GM19035 (cell line): ENCODE data around the gene AOPEP.

Source experiments
- ATAC-seq: cut with Tn5 transposase; IDR thresholded peaks from one replicate; pipeline ENCODE4 v1.9.1; 2021; ENCODE audit not compliant: unreplicated experiment

AOPEP gene

DNA sequence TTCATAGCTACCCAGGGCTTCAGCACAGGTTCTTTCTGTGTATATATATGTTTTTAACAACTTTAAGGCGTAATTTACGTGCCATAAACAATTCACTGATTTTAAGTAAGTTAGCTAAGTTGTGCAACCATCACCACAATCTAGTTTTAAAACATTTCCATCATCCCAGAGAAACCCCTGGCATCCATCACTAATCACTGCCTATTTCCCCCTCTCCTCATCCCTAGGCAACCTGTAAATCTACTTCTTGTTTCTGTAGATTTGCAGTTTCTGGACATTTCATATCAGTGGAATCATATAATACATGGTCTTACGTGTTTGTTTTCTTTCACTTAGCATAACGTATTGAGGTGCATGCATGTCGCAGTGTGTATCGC lies 299.6 kb downstream of the AOPEP start:
- ATAC-seq, result no peak

DNA sequence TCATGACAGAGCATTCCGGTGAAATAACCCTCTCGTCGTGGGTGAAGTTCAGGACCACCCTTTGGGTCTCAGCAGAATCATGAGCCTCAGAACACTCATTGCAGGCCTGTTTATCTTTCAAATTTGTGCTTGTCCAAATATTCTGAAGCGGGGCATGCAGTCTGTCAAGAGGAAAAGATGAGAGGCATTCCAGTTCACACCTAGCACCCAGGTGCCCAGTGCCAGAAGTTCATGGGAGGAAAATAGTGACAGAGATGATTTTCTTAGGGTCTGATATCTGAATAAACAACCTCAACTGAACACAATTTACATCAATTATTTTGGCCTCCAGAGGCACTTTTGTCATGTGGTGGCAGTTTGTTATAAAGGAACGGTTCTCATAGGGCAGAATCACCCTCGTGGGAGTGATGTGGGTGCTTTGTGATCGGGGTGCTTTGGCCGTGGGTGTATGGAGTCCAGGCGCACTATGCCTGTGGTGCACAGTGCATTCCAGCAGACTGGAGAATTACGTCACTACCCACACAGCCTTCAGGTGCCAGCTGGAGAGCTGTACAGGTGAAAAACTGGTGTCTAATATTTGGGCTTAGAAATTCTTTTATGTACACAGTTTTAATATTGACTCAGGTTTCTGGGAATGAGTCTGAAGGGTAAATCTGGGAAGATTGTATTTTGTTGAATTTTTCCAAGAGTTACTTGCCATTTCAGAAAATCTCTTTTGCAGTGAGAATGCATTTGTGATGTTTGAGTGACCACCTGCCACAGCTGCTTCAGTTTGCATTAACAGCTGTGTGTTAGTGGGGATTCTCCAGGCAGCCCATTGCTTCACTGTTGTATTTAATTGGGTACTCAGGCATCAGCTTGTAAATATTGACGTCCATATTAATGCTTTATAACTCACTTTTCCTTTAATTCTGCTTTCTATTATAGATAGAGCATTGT lies 301.7 kb downstream of the AOPEP start:
- no peak for ATAC-seq

DNA sequence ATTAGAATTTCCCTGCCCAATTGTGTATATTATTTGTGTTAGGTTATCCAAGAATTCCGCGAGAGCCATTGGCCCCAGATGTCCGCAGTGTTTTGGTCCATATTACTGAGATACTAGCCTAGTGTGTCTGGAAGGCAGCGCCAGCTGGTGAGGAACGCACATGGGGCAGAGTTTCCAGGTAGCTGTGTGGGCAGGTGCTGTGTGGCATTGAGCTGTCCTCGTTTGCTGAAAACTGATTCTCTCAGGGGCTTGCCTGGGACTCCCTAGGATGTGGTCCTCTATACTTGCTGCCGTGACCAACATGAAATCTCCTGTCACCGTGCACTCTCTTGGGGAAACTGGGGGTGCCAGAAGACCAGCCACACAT lies 302.3 kb downstream of the AOPEP start:
- no peak for ATAC-seq

DNA sequence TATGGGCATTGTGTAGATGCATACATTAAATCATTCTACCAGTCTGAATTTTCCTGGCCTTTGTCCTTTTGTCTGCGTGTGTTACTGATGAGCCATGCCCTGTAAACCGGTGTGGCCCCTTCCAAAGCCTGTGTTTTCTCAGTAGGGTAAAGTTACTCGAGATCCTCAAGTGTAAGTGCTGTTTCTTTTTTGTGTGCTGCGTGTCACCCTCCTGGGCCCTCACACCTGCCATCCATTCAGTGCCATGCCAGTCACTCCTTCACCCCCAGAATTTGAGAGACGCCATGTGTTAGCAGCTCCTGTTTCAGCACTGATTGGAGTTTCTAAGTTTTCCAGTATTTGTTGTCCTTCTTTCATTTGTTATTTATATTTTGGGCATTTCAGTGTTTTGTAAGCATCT lies 302.8 kb downstream of the AOPEP start:
- ATAC-seq, result no peak

DNA sequence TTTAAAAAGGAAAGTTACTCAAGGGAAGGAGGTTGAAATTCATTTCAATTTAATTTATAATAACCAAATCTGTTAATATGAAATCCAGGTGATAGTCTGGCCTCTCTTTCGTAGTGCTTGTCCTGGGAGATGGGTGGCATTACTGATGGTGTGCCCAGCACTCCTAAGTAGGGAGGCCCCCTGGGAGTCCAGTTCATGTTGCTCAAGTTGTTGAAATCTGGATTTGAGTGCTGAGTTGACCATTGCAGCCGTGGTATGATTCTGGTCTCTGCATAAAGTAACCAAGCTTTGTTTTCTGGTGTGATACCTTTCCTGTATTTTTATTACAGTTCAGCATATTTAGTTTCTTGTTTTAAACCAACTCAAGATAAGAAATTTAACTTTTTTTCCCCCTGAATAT lies 303.2 kb downstream of the AOPEP start:
- ATAC-seq, result no peak

DNA sequence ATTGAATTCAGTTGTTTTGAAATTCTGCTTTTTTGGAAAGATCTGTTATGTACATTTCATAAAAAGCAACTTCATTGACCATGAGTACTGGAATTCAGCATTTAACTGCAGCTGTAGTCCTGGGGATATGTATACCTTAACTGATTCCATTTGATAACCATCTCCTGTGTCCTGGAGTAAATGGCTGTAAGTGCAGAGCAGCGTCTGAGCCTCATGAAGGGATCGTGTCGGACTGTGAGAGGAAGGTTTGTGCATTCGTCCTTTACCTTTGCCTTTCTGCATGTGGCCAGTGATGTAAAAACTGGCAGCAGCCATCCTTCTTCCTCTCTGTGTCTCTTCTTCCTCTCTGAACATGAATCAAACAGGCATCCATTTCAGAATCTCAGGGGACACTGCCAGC lies 303.8 kb downstream of the AOPEP start:
- ATAC-seq, result no peak

DNA sequence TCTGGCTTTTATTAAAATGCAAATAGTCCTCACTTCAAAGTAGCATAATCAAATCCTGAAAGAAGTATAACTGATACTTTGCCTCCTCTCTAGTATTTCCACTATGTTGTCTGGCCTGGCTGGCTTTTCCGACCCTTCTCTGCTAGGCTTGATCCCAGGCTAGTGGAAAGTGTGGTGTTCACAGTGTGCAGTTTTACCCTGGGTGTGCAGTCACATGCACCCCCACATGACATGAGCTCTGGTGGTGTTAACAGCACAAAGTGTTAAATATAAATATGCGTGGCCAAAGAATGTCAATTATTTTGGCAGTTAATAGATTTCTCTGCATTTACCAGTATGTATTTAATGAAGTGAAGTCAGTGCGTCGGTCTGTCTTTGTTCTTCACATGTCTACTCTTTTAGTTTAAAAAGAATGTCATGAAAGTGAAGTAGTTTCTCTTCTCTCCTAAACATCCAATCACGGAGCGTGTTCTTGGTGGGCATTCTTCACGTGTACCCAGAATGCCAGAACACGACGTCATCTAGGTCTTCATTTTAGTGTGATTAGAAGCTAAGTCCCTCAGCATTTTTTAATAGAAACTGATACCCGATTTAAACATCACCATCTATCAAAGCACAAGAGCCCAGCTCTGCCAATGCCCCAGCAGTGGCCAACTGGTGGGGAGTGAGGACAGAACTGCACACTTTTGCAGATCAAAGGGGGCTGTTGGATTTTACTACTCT lies 304.6 kb downstream of the AOPEP start:
- no peak for ATAC-seq

DNA sequence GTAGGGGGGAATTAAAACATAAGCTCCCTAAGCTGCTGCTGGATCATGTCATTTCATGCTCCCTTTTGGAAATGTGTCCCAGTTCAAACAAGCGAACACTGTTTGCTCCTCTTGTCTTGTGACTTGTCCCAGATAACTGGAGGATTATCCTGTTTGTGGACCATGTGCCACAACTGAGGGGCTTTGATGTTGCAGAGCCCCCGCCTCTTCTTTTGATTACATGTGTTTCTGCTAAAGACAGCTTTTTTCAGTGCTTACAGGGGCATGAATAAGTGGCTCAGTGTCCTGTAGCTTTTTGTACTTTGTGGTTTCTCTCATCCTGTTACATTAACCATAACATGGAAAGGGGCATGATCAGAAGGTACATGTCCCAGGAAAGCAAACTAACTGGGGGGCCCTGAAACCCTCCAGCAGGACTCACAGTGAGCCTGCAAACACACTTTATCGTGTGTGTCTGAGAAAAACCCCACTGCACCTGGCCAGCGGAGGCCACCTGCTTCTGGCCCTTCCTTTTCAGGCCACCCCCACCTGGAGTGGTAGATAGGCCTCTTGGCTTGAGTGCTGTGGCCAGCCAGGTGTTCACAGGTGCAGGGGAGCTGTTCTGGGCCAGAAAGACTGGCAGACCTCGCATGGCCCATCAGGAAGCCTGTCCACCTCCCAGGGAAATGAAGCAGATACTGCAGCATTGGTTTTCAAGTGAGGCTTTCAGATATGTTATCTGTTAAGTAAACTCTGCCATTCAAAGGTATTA lies 305.4 kb downstream of the AOPEP start:
- no peak for ATAC-seq

DNA sequence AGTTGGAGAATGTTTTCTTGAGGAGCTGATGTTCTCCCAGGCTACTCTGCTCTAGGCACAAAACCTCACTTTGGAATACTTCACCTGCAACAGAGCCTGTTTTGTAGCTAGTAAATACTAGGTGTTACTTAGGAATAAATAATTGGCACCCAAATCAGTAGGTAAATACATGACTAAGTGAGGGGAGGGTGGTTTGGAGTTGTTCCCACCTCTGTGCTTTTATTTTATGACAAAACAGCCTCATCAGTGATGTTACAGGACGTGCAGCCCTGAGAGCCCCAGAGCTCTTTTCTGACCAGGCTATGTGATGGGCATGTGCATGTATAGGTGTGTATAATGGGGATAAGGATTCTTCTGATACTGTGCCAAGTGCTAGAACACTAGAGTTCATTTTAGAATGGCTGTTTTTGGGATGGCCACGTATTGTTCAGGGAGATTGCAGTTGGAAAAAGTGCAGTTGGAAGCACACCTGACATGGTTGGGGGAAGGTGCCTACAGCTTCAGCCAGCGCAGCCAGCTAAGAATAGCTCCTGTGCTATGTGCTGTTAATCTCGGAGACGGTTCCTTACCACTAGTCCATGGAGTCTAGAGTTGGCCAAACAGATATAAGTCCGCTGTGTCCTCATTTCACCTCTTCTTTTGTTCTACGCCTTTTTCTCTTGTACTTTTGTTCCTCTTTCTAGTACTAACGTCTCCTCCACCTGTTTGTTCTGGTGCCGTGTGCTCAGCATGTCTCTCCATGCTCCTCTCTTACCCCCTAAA lies 306.3 kb downstream of the AOPEP start:
- ATAC-seq, result no peak

DNA sequence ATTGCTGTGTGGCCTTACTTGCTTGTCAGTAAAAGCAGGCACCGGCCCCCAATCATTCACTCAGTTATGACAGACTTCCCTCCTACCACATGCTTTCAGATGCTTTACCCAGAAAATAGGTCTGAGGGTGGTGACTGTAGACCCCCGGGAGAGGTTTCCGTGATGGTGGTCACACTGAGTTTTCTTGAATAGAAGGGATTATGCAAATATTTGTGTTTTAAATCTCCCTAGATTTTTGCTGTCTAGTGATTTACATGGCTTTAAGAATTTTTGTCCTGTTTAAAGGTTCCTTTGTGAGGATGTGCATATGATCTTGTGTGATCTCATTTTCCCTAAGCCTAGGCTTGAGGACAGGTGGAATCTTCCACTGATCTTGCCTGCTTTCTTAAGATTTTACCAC lies 309.3 kb downstream of the AOPEP start:
- no peak for ATAC-seq

DNA sequence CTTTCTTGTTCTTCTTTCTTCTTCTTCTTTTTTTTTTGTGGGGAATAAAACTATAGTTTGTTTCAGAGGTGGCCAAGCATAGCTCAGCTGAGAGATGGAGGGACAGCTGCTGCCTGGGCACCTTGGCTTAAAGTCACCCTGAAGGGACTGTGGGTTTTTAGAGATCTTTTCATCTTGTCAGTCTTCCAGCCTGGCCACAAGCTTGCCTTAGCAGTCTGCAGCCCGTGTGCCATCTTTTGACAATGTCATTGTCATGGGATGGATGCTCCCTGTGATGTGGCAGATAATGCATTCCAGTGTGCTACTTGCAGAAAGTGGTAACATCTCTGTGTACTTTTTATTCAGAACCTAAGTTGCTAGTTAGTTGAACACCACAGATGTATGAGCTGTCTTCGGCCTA lies 310.2 kb downstream of the AOPEP start:
- ATAC-seq, result no peak

DNA sequence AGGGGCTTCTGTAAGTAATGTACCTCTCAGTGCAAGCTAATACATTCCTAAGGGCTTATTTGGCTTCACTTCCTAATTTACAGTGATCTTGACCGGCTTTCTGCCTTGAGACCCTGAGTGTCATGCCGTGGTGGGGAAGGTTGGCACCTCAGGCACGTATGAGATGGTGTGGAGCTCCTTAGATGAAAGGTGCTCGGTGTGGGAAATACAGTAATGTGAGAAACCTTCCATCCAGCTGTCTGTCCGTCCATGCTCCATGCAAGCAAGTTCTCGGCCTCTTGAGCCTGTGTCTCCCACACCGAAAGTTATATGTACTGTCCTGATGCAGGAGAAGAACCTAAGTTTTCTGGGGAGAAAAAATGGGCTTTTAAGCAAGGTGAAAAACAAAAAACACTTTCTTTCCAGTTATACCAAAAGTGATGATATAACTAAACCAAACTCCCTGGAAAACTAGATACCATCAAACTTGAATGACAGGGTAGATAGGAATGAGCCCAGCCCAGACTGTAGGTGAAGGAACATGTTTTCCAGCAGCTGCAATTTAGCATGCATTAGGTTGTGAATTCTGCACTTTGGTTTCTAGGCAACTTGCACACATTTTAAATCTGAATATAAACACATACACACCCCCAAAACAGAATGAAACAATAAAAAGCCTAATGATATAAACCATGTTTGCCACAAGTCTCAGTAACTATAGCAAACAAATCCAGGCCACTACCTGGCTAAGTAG lies 311.5 kb downstream of the AOPEP start:
- no peak for ATAC-seq

DNA sequence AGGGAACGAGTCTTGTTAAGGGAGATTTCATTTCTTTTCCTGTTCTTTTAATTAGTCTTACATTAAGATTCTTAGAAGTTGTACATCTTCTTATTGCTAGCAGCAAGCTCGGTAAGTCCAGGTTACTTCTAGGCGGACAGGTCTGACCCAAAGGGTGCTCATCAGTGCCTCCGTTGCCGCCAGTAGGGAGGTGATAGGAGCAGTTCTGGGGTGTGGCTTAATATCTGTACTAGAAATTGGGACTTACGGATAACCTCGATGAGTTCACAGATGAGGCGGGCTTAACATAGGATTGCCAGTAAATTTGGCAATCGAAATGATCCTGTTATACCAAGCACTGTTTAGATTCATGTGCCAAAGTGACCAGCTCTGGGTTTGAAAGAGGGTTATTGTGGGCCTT lies 312.2 kb downstream of the AOPEP start:
- ATAC-seq, result no peak

DNA sequence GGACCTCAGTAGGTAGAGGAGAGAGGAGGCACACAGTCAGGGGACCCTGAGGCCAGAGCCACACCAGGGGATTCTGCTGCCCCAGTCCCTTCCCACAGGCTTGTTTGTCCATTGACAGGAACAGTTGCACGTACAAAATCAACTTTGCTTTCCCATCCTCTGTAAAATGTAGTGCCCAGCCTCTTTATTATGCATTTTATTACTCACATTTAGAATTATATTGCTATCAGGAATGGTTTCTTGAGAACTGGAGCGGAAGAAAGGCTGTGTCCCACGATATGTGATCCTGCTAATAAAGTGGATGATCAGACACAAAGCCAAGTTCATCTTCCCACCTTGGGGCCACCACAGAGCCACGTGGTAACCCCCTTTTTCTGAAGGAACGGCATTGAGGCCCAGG lies 313.6 kb downstream of the AOPEP start:
- no peak for ATAC-seq

DNA sequence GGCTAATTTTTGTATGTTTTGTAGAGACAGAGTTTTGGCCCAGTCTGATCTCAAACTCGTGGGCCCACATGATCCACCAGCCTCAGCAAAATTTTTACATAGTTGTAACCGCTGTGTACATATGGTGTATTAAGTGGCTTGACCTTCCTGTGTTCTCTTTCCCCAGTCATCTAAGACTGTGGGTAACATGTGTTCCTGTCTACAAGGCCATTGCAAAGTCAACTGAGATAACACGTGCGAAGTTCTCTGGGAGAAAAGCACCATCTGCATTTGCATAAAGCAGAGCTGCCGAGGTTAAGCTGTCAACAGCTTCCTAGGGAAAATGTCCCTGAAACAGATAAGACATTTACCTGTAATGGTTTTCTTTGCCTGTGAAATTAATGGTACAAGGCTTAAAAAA lies 317.3 kb downstream of the AOPEP start:
- no peak for ATAC-seq

DNA sequence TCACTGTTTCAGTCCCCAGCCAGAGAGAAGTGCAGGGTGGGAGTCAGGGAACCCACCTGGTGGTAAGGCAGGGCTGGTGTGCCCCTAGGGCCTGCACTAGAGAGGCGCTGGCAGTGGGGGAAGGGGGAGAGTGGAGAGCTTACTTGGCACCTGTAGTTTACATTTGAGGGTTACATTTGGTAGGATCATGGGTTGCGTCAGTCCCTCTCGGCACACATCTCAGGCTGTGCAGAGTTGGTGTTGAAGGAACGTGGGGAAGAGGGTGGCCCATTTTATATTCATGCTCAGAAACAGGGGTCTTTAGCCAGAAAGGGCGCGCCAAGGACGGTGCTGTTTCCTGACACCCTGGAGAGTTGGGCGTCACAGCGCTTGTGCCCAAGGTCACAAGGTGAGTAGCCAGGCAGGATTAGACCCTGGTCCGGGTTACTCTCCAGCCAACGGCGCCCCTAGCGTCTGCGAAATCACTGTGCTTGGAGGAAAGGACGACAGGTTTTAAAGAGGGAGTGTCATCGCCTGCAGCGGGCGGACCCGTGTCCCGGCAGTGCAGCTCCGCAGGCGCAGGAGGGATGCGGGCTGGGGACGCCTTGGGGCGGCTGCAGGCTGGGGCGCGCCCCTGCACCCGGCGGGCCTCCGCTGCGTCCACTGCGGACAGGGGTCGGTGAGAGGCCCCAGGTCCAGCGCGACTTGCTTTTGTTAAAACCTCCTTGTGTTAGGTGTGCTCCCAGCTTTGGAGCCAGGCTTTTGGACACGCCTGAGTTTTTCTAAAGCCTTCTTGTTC lies 318.4 kb downstream of the AOPEP start:
- no peak for ATAC-seq

DNA sequence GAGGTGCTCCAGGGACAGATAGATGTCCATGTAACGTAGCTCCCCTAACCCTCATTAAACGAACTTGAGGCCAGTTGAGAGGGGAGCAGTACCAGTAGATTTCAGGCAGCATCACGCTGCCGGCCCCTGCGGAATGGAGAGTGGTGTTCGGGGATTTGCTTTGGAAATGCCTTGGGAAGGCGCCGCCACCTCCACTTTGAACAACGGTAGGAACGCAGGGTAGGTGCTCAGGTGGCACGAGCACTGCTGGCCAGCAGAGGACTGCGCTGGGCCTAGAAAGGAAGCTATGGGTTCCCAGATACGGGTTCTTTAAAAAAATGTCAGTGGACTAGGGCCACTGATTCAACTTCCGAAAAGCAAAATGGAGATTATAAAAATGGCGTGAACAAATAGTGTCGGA lies 319.3 kb downstream of the AOPEP start:
- no peak for ATAC-seq

DNA sequence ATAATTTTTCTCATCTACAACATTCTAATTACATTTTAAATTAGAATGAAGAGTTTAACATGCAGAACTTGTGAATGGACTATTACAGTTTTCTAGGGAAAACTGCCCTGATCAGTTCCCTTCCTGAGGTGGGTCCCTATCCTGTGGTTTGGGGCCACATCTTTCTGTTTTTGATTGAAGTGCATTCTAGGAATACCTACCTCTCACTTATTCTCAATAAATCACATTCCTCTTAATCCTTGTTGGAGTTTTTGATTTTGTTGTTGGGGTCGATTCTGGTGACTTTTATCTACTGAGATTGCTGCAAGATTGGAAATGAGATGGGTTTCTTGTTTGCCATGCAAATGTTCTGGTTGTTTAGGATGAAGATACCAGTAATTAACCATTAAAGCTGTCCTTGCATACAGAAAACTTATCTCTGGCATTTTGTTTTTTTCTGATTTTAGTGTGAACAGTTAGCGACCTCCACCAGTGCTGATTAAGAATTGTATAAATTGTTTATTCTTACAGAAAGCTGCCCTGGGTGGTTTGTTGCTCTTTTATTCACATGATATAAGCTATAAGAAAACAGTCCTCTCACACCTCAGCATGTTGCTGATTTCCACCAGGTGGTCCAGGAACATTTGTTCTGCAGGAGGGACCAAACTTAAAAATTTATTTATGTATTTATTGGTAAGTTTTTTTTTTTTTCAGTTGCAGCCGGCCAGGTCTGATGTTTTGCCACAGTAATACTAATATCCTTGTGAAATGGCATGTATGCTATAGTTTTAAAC lies 321.1 kb downstream of the AOPEP start:
- ATAC-seq, result no peak
